Measurements from ENCODE around the gene FOXR1.

The FOXR1 gene, protein sequence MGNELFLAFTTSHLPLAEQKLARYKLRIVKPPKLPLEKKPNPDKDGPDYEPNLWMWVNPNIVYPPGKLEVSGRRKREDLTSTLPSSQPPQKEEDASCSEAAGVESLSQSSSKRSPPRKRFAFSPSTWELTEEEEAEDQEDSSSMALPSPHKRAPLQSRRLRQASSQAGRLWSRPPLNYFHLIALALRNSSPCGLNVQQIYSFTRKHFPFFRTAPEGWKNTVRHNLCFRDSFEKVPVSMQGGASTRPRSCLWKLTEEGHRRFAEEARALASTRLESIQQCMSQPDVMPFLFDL

DNA sequence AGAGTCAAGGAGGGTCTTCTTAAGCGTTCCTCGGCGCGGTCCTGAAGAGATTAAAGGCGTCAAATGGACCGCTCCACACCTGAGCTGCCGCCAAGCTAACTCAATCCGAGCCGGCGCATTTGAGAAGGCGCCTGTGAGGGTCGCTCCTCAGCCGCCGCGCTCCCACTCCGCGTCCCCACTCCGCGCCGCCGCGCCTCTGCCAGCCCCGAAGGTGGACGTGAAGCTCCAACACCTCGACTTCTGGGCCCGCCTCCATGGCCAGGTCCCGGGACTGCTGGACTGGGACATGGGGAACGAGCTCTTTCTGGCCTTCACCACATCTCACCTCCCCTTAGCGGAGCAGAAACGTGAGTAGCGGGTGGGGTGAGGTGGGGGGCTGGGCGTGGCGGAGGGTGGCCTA, at the start of gene FOXR1:
TSS of gene FOXR1 (plus strand) at position 116 of the 400 bp plus-strand sequence. CDS start at position 287, 171 bp downstream.
- no peak for DNase-seq

DNA sequence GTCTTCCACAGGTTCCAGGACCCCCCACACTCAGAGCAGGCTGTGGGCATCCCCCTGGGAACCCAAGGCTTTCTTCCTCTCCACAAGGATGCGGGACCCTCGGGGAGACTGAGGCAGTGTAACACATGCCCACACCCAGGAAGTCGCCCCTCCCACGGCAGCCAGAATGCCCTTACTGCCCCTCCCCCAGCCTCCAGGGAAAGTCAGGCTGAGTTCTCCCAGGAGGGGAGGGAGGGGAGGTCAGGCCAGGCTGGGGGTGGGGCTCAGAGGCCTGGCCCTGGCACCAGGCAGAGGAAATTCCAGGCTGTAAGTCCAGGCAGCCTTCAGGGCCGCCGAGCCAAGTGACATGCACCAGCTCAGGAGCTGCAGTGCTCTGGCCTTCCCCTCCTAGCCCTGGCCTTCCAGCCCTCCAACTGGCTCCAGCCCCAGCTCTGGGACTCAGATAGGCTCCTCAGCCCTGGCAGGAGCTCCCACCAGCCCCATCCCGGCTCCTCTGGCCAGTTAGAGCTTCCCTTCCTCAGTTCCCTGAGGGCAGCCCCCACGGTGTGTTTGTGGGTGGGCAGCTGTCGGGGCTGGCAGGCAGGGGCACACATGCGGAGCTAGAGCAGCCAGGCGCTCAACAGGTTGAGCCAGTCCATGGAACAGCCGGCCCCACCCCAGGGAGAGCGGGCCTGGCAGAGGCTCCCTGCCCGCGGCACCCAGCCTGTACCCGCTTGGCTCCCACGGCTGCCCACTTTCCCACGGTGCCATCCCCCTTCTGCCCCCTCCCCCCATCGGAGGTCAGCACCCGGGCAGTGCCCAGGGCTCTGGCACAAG, 49.4 kb upstream of the FOXR1 start:
- DNase-seq, result no peak

DNA sequence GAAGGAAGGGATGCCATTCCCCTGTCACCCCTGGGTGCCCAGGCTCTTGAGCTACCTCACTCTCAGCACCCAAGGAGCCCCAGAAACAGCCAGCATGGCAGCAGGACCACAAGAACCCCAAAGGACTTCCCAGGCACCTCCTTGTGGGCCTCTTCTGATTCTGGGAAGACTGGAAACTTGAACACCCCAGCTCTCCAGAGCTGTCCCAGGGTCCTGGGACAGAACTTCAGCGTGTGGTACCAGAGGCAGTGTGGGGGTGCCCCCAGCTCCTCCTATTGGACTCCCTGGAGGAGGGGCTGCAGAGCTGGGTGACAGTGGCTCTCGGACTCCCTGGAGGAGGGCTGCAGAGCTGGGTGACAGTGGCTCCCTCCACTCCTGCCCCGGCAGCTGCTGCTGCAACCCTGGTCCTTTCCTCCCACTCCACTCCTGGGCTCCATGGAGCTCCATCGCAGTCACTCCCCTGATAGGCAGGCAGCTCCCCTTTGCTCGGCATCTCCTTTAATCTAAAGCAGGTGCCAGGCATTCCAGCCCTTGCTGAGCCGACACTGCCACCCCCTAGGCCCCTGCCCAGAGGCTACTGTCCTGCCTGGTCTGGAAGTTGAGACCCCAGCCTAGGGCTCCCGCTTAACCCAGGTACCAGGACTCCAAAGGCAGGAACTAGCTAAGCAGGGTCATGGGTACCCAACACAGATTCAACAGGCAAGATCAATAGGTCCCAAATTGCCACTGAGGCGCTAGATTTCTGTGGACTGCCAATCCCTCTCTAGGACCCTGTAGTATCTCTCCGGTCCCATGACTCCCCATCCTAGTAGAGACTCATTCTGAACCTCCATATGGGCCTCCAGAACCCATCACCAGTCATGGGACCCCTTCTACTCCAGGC, 48.6 kb upstream of the FOXR1 start:
- no peak for DNase-seq

DNA sequence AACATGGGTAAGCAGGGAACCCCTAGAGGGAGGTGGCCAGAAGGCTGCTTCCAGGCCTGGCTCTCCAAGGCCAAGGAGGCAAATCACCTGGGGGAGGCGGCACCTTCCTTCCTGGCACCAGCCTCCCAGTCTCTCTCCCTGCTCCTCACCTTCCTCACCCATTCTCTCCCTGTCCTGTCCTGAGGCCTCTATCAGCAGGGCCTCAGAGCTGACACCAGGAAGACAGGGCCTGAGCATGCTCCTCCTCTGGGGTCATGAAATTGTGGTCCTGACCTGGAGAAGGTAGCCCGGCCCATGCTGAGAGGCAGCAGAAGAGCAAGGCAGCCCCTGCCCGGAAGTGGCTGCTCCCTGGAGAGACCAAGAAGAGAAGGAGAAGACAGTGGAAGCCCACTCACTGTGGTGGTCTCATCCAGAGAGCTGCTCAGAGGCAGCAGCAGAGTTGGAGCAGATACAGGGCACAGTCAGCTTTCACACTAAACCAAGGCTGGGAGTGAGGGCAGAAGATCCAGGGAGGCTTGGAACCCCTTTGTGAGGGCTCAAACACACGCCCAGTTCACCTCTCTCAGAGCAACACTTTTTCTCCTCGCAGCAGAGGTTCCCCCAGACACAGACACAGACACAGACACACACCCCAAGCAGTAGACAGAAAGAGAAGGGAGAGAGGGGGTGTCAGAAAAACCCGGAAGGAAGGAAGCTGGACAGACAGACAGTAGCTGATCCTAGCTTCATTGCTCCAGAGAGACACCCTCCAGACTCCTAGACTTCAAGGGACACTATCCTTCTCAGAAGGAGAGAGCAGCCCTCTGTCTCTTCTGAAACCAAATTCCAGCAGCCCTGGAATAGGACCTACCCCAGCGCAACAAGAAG, 47.6 kb upstream of the FOXR1 start:
- no peak for DNase-seq

DNA sequence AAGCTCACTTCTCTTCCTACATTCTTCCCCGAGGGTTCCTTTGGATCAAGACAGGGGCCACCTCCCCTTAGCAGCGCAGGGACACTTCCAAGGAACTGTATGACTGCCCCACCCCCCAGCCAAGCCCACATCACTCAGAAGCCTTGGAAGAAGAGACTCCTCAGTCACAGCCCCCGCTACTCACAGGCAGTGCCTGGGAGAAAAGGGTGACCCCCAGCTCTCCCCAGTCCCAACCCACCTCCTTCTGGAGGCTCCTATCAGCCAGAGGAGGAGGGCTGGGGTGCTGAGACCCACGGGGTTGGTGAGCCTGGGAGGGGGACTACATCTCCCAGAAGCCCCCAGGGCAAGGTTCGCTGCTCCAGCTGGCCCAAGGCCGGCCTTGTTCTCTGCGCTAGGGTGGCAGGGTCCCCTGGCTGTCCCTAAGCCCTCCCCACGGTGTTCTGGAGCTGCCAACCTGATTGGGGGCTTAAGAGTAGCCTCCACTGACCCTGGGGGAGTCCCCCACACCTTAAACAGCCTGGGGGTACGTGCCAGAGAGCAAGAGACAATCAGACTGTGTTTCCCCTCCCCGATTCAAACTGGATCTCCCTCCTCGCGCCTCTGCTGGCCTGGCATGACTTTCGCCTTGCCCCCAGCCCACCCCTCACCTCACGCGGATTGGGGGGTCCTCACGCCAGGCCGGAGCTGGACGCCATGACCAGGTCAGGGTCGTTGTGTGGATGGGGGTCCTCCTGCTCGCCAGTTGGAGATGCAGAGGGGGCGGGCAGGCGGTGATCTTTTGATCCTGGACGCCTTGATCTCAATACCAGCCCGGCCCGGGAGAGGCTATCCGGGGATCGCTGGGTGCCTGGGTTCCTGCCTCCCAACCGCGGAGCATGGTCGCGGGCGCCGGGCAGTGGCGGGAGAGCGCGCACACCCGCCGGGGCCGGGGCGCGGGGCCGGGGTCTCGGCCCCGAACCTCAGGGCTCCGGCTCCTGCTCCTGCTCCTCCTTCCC, 46.7 kb upstream of the FOXR1 start:
- DNase-seq, result peak; percentile 71

DNA sequence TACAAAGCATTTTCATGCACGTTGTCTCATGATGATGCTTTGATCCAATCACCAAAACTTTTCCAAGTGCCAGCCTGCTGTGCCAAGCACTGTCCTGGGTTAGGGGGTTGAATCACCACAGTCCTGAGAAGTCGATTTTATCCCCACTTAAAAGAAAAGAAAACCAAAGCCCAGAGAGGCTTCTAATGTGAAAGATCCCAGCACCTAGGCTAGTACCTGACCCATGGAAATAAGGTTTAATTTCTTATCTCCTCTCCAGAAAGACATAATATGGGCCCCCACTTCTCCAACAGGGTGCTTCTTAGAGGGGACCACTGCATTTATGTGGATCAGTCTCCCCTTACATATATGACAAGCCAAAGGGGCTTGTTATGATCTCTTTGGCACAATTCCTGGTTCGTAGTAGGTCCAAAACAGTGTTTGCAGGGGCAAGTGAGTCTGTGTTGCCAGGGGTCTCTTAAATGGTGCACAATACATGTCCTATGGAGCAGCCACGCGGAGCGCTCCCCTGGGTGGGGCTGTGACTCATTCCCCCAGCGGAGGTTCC, 43.9 kb upstream of the FOXR1 start:
- no peak for DNase-seq

DNA sequence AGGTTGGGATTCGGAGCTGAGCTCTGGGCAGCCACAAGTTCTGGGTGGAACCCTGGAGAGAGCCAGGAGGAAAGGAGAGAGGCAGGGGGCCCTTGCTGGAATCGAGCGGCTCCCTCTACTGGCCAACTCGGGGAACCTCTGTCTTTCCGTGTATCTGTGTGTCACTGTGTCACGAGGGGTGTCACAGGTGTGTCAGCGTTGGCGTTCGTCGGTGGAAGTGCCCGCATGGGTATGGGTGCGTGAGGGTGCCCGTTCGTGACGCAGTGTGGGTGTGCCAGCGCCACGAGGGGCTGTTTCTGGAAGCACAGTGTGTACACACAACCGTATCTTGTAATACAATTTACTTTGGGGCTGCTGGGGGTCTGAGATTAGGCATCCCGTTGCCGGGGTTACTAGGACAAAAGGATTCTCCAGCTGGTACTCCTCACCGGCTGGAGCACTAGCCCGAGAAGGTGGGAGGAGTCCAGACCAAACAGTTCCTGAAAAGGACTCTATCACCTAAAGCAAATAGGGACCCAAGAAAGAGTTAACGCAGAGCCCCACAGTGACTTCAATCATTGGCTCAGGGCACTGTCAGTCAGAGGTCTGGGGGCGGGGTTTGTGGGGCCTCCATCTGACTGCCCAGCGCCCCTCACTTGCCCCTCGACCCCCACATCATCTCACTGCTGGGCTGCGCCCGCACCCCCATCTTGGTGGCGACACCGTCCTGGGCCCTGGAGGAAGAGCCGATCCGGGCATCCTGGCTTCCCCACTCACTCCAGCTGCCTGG, 43.3 kb upstream of the FOXR1 start:
- DNase-seq, result peak; percentile 93

DNA sequence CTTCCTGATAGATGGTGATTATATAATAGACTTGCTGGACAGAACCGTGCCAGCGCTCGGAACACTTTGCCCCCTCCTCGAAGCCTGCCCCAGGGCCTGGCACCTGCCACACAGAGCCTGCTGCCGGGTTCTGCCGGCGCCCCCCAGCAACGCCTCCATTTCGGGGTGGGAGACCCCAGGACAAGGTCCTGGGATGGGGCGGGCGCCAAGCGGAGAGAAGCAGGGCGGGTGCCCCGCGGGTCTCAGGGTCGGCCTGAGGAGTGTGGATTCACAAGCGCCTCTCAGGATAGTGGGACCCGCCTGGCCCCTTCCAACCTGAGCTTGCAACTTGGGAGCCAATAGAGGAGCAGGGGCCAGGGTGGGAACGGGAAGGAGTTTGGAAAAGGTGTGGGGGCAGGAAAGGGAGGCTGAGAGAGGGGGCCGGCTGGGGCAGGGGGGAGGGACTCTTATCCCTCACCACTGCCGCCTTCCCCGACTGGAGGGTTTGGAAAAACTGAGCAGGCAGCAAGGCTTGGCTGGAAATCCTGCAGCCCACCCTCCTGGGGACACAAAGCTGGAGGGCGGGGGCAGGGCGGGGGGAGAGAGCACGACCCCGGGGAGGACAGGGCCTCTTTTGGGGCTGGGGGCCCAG, 42.6 kb upstream of the FOXR1 start:
- peak; percentile 70 for DNase-seq

DNA sequence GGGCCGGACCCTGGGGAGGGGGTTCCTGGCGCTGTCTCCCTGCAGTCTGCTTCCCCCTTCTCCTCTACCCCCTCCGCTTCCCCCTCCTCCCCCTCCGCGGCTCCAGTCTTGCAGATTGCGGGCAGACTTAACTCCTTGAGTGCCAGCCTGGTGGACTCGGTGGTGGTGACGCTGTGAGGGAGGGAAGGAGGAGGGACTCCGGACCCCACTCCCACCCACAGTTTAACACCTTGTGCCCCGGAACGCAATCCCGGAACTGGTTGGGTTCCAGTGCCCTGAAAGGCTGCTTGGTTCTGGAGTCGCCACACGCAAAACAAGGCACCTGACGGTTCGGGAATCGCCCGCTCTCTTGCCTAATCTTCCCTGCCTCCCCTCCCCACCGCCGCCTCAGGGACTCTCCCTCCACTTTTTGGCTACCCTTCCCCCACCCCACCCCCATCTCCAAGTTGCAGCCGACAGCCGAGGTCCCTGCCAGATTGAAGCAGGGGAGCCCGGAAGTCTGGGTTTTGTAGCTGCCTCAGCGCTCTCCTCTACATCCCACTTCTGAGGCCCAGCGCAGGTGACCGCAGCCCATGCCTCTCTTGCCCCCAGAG, 42.0 kb upstream of the FOXR1 start:
- DNase-seq, result peak; percentile 83

DNA sequence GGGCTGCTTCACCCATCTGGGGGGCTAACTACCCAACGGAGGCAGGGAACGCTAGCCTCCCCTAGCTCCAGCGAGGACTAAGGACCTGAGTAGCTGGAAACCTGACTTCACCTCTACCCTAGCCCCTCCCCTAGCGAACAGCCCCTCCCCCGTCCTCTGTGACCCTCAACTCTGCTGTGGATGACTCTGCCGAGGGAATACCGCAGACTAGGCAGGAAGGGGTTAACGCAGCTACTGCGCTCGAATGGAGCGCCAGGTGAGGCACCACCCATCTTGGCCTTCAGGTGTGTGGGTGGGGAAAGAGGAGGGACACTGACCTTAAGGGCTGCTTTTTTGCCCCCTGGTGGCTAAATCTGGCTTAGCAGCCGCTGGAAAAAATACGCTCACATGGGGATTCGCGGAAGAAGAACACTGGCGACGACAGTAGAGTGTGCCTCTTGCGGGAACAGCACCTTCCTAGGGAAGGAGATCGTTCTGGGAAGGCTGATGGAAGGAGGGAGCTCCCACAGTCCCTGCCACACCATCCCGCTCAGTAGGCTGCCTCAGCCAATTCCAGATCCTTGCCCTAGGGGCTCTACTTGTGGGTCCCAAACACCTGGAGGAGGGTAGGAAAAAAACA, 41.4 kb upstream of the FOXR1 start:
- peak; percentile 90 for DNase-seq

DNA sequence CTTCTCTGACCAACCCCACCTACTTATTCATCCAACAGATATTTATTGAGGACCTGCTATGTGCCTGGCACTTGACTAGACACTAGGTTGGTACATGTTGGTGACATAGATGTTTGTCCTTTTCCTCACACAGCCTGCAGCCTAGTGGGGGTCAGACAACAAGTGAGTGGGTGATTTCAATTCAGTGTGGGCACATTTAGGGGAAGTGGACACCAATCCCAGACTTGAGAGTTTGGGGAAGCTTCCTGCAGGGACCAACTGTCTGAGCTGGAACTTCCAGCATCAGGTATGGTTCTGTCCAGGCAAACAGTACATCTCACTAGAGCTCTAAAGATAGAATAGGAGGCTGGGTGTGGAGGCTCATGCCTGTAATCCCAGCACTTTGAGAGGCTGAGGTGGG, 40.0 kb upstream of the FOXR1 start:
- DNase-seq, result no peak

DNA sequence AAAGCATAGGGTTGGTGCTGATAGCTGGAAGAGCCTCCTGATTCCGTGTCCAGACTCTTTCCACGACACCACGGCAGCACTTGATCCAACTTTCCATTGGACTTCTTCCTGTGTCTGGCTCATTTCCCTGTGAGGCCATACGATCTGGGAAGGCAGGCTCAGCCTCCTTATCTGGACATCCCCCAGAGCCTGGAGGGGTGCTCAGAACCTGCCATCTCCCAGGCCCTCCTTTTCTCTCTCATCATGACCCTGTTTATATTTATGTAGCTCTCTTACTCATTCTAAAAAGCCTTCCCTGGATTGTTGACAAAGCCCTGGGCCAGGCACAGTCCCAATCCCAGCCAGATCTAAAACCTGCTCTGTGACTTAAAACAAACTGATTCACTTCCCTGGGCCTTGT, 38.1 kb upstream of the FOXR1 start:
- no peak for DNase-seq

DNA sequence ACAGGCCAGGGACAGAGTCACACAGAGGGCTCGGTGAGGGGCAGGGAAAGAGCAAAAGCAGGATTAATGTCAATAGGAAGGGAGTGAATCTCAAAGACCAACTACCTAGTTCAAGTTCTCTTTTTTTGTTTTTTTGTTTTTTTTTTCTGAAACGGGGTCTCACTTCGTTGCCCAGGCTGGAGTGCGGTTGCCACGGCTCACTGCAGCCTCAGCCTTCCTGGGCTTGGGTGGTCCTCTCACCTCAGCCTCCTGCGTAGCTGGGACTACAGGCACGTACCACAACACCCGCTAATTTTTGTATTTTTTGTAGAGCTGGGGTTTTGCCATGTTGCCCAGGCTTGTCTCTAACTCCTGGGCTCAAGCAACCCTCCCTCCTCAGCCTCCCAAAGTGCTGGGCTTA, 36.2 kb upstream of the FOXR1 start:
- DNase-seq, result no peak

DNA sequence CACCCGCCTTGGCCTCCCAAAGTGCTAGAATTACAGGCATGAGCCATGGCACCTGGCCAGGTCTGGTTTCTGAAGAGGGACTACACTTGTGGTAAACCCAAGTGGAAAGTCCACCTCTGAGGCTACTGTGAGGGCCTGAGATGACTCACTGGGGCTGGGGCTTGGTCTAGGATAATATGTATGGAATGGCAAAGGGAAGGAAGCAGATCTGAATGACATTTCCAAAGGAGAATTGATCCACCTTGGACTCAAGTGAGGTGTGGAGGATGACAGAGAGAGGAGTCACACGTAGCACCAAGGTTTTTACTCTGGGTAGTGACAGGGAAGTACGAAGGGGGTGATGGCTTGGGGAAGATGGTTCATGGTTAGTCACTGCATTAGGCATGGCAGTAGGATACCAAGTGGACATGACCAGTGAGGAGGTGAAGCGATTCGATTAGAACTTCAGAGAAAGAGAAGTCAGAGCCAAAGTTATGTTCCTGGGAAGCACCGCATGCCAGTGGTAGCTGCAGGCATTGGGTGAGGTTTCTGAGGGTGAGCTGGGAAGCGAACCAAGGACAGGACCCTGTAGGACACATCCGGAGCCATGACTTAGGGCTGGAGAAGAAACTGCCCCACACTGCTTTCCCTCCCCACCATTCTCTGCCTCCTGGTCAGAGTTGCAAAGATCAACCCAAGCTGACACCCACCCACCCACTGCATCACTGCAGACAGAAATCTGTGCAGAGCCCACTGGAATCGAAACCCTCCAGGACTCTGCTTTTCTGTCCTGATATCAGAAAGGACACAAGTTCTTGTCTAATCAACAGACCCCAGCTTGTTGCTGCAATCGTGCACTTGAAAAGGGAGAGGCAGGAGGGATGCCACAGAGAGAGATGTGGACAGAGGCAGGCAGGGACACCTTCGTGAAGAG, 32.8 kb upstream of the FOXR1 start:
- DNase-seq, result no peak

DNA sequence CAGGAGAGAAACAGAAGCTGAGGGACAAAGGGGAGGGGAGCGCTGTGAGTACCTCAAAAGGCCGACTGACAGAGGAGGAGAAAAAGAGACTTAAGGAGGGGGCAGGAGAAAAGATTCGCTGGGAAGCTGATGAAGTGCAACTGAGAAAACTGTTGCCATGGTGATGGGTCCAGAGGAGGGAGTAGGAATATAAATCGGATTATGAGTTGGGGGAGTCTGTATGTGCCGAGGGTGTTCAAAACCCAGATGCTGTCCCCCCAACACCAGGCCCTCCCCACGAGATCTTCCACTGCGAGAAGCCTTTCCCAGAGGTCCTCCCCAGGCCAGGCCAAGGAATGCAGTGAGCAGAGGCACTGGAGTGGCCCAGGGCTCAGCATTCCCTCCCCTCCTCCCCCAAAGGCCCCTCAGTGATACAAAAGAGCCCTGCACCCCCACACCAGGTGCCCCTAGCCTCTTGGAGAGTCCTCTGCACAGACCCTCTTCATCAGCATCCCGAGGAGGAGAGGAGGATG, 32.1 kb upstream of the FOXR1 start:
- DNase-seq, result no peak

DNA sequence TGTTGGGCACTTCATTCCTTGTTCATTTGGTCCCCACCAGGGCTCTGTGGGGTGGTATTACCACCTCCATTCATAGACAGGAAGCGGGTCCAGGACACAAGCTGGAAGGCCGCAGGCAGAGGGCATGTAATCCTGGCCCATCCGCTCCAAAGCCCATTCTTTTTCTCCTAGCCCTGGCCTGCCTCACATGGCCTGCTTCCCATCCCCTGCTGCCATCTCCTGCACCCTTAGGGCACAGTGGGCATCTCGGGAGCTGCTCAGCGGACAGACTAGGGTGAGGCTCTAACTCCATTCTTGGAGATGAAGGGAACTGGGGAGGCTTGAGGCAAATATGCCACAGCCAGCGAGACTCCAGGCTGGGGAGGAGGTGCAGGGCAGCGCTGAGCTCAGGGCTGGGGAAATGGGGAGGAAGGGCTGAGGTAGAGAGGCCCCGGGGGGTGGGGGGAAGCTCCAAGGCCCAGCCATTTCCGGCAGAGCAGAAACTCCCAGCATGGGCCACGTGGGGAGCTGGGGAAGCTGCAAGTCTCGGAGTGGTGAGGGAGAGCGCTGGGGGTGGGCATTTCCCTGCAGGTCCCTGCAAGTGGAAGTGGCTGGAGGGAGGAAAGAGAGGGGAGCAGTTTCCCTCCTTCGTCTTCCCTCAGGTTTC, 31.5 kb upstream of the FOXR1 start:
- DNase-seq, result peak; percentile 82

DNA sequence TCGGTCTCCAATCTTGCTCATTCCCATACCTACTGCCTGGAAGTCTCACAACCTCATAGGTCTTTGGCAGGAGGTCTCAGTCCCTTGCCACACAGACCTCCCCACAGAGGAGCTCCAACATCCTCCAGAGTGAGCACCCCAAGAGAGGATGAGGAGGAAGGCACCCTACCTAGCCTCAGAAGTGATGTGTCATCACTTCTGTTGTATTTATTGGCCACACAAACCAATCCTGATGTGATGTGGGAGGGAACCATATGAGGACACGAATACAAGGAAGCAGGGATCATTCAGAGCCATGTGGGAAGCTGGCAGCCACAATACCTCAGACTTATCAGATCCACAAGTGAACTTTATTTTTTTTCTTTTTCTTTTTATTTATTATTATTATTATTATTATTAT, 24.5 kb upstream of the FOXR1 start:
- DNase-seq, result no peak
